ENCODE results near the gene KCNS1. TPM values are rescaled to one million over a fixed set of nuclear protein-coding genes. Genes with fewer than 3 reads are reported as not detected.

KCNS1 gene, protein sequence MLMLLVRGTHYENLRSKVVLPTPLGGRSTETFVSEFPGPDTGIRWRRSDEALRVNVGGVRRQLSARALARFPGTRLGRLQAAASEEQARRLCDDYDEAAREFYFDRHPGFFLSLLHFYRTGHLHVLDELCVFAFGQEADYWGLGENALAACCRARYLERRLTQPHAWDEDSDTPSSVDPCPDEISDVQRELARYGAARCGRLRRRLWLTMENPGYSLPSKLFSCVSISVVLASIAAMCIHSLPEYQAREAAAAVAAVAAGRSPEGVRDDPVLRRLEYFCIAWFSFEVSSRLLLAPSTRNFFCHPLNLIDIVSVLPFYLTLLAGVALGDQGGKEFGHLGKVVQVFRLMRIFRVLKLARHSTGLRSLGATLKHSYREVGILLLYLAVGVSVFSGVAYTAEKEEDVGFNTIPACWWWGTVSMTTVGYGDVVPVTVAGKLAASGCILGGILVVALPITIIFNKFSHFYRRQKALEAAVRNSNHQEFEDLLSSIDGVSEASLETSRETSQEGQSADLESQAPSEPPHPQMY
- 0.09 and 0.79 TPM in 2 replicates for total RNA-seq

DNA sequence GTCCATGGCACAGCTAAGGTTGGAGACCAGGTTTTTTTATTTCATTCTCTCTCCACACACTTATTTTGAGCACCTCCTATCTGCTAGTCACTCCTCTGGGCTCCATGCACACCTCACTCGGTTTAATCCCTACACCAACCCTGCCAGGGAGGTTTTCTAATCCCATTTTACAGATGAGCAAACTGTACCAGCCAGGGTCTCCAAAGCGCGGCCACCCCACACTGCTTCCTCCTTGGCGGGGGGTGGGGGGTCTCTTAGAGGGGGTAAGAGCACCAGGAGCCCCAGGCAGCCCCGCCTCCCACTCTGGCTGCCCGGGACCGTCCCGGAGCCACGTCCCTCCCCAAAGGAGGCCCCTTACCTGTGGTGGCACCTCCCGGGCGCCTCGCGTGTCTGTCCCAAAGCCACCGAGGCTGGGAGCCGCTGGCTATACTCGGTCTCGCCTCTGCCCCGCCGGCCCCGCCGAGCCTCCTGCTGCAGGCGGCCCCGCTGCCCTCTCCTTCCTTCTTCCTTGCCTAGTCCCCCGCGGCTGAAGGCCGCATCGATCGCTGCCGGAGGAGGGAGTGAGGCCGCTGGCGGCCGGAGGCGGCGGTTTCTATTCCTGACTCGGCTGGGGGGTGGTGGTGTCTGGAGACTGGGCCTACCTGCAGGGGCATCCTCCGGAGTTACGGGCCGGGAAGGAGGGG lies at the start of gene KCNS1:
Gene KCNS1 (minus strand): TSS at position 565 of the 683 bp plus-strand sequence. CDS start 1,891 bp downstream, outside the sequence.

DNA sequence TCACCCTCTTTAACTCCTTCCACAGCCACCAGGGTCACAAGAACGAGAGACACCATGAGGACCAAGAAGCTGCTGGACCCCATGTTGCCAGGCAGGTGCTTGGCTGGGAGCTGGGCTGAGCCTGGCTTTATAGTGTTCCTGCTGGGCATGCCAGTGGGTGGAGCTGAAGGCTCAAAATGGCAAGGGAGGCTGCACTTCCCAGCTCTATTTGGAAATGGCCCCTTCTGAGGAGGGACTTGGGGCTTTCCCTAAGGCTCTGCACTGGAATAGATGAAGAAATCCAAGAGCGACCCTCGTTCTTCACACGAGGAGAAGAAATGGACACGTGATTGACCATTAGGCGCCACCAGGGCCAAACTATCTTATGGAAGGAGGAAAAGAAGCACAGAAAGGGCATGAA lies 23.4 kb upstream of the KCNS1 start, which contains the start of gene WFDC12:
Gene WFDC12 (minus strand): TSS at position 101 of the 400 bp plus-strand sequence. CDS start 18 bp downstream, at position 83.

DNA sequence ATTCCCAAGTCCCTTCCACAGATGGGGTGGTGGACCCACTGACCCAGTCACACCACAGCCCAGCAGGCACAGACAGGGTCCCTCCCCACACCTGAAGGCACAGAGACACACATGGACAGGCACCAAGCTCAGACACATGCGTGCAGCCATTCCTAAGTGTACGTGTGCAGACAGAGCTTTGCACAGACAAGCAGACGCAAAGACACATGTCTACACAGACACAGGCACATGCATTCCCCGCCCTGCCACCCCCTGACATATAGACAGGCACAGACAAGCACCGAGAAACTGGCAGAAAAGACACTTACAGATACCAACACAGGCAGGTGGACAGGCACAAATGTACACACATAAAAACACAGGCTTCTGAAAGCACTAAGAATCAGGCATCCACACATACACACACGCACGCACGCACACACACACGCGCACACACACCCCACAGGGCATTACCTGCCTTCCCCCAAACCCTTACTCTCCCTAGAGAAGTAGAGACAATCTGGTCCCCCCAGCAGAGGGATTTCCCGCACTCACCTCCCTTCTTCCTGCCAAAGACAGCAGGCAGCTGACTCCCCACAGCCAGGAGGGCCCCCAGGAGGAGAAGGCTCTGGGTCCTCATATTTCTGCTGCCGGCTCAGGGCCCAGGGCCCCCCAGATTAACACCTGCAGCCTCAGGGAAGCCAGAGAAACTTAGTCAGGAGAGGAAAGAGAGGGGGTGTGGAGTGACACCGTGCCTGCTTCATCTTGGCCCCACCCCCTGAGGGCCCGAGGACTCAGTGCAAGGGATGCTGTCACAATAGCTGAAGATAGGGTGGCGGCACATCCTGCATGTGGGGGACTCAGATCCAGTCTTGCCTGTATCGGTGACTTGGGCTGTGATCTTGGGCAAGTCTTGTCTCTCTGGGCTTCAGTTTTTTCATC lies 13.8 kb upstream of the KCNS1 start, which contains the start of gene WFDC5:
Gene WFDC5 (minus strand): TSS at position 710 of the 921 bp plus-strand sequence. CDS start 91 bp downstream, at position 619.

Other genes starting within 250 kb of the KCNS1 start
- gene YWHAB, start 215.4 kb downstream of the KCNS1 start, total RNA-seq, result 38.5 and 68.7 TPM in 2 replicates
- 6.8 and 15.5 TPM in 2 replicates for gene PABPC1L, start 191.1 kb downstream of the KCNS1 start, total RNA-seq
- gene TOMM34, start 140.7 kb downstream of the KCNS1 start, total RNA-seq, result 6.5 and 19.7 TPM in 2 replicates
- 16.1 and 24.0 TPM in 2 replicates for gene STK4, start 134.6 kb downstream of the KCNS1 start, total RNA-seq
- not detected in 2 replicates for gene WFDC5, start 14.0 kb upstream of the KCNS1 start, total RNA-seq
- not detected in 2 replicates for gene WFDC12, start 23.3 kb upstream of the KCNS1 start, total RNA-seq
- gene PI3, start 73.8 kb upstream of the KCNS1 start, total RNA-seq, result not detected in 2 replicates
- not detected in 2 replicates for gene SEMG1, start 105.9 kb upstream of the KCNS1 start, total RNA-seq
- not detected in 2 replicates for gene SEMG2, start 120.2 kb upstream of the KCNS1 start, total RNA-seq
- gene SLPI, start 153.4 kb upstream of the KCNS1 start, total RNA-seq, result 1.1 and 2.8 TPM in 2 replicates
- gene RBPJL, start 205.7 kb upstream of the KCNS1 start, total RNA-seq, result not detected in 2 replicates
- gene MATN4, start 207.2 kb upstream of the KCNS1 start, total RNA-seq, result 0.17 TPM in 1 of 2 replicates, not detected in the other
- 78.1 and 98.7 TPM in 2 replicates for gene SDC4, start 247.3 kb upstream of the KCNS1 start, total RNA-seq

All from bronchial smooth muscle cell (primary cell).